Activated CD4-positive, CD25-positive, alpha-beta regulatory T cell treated with anti-CD3 and anti-CD28 coated beads, Interleukin-2, amount 50 U/mL, for 24 hours (primary cell): Measurements from ENCODE around the gene OPCML.

Experiments used
- ATAC-seq, 2 donors: fragments of 150-1000 bp; cut with Tn5 transposase; one replicate each; pipeline ENCODE4 v1.10.0; 2021; ENCODE audit warnings: mild to moderate bottlenecking in 1 of 2, moderate library complexity in 1 of 2

Gene OPCML

GRCh38 chr11:132451942-132452601, 1080.2 kb downstream of the OPCML start:
- no peak for ATAC-seq

- ATAC-seq, result no peak
Observed at GRCh38 chr11:132450631-132451030, 1081.7 kb downstream of the OPCML start.

GRCh38 chr11:132448334-132448995, 1083.8 kb downstream of the OPCML start:
- no peak for ATAC-seq

- no peak for ATAC-seq
Observed at GRCh38 chr11:132447761-132448160, 1084.5 kb downstream of the OPCML start.

GRCh38 chr11:132445859-132446291, 1086.4 kb downstream of the OPCML start:
- no peak for ATAC-seq

GRCh38 chr11:132444911-132445310, 1087.4 kb downstream of the OPCML start:
- no peak for ATAC-seq

- ATAC-seq, result no peak
Observed at GRCh38 chr11:132439711-132440255, 1092.5 kb downstream of the OPCML start.

- no peak for ATAC-seq
Observed at GRCh38 chr11:132438418-132438817, 1093.9 kb downstream of the OPCML start.

GRCh38 chr11:132430429-132431062, 1101.8 kb downstream of the OPCML start:
- ATAC-seq, result no peak

GRCh38 chr11:132429685-132430084, 1102.6 kb downstream of the OPCML start:
- no peak for ATAC-seq

GRCh38 chr11:132427611-132428010, 1104.7 kb downstream of the OPCML start:
- no peak for ATAC-seq

GRCh38 chr11:132424433-132424832, 1107.9 kb downstream of the OPCML start:
- ATAC-seq, result no peak

GRCh38 chr11:132423266-132423665, 1109.0 kb downstream of the OPCML start:
- no peak for ATAC-seq

GRCh38 chr11:132422722-132423121, 1109.6 kb downstream of the OPCML start:
- no peak for ATAC-seq

- no peak for ATAC-seq
Observed at GRCh38 chr11:132421555-132421954, 1110.7 kb downstream of the OPCML start.

- no peak for ATAC-seq
Observed at GRCh38 chr11:132414451-132414850, 1117.8 kb downstream of the OPCML start.

- ATAC-seq, result no peak
Observed at GRCh38 chr11:132410383-132410782, 1121.9 kb downstream of the OPCML start.

GRCh38 chr11:132409573-132410355, 1122.5 kb downstream of the OPCML start:
- no peak for ATAC-seq

GRCh38 chr11:132408877-132409276, 1123.4 kb downstream of the OPCML start:
- ATAC-seq, result no peak

GRCh38 chr11:132405728-132406127, 1126.6 kb downstream of the OPCML start:
- no peak for ATAC-seq

GRCh38 chr11:132402071-132402684, 1130.1 kb downstream of the OPCML start:
- ATAC-seq, result peak; percentile 46 to 59

GRCh38 chr11:132396318-132396717, 1136.0 kb downstream of the OPCML start:
- ATAC-seq, result no peak
